Fibroblast of mammary gland (primary cell): ENCODE data around the gene KATNAL1.
"Not testable (repeated sequence)": the region's sequence is repeated elsewhere in the genome, so short reads cannot be mapped to it uniquely, and the experiment has no call there.

Experiments
- DNase-seq: peaks from one replicate; pipeline ENCODE4 v3.0.0-alpha.2; 2010; ENCODE audit warnings: low read depth
- H3K4me3 ChIP-seq: 2 replicates; pipeline ENCODE4 v1.5.1; 2011; ENCODE audit warnings: low read depth, mild to moderate bottlenecking, low read length, moderate library complexity; ENCODE audit not compliant: control insufficient read depth
- CTCF ChIP-seq: conservative IDR thresholded peaks from 2 replicates; pipeline ENCODE4 v1.5.1; 2011; ENCODE audit warnings: low read depth, low read length, inconsistent platforms; ENCODE audit not compliant: control insufficient read depth, insufficient read depth

Gene KATNAL1

GRCh38 chr13:30186634-30187415 is 120.5 kb downstream of the KATNAL1 start:
- no peak for TF ChIP-seq CTCF
- DNase-seq: no peak
- H3K4me3 ChIP-seq: no peak overlapping the region

- DNase-seq: no peak
- TF ChIP-seq CTCF: no peak
- H3K4me3 ChIP-seq: no peak overlapping the region
Measured at GRCh38 chr13:30181888-30182651, 125.3 kb downstream of the KATNAL1 start.

GRCh38 chr13:30179597-30180276 is 127.6 kb downstream of the KATNAL1 start:
- TF ChIP-seq CTCF: no peak
- no peak for DNase-seq
- H3K4me3 ChIP-seq: no peak overlapping the region

- no peak for TF ChIP-seq CTCF
- H3K4me3 ChIP-seq: no peak overlapping the region
- no peak for DNase-seq
Measured at GRCh38 chr13:30178976-30179375, 128.4 kb downstream of the KATNAL1 start.

DNA sequence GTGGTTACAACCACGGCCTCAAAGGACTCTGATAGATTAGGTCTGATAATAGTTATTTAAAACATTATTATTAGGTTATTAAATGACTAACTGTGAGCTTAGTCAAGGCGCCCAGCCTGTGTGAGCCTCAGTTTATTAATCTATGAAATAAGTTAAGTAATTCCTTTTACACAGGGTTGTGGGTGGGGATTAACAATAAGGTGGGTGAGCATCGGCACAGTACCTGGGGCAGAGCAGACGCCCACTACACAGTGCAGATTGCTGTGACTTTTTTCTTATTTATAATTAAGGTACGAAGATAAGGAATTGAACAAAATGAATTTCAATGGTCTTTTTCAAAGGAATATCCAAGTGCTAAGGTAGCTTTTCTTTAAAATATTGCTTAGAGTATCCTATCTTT is 132.2 kb downstream of the KATNAL1 start:
- DNase-seq: no peak
- no peak overlapping the region for H3K4me3 ChIP-seq
- no peak for TF ChIP-seq CTCF

- DNase-seq, H3K4me3 ChIP-seq: not testable (repeated sequence)
Measured at GRCh38 chr13:30174250-30174649, 133.1 kb downstream of the KATNAL1 start.

- no peak for TF ChIP-seq CTCF
- no peak for DNase-seq
- no peak overlapping the region for H3K4me3 ChIP-seq
Measured at GRCh38 chr13:30173303-30173610, 134.1 kb downstream of the KATNAL1 start.
